ENCODE data around the gene MRPL53.

MRPL53 gene

DNA sequence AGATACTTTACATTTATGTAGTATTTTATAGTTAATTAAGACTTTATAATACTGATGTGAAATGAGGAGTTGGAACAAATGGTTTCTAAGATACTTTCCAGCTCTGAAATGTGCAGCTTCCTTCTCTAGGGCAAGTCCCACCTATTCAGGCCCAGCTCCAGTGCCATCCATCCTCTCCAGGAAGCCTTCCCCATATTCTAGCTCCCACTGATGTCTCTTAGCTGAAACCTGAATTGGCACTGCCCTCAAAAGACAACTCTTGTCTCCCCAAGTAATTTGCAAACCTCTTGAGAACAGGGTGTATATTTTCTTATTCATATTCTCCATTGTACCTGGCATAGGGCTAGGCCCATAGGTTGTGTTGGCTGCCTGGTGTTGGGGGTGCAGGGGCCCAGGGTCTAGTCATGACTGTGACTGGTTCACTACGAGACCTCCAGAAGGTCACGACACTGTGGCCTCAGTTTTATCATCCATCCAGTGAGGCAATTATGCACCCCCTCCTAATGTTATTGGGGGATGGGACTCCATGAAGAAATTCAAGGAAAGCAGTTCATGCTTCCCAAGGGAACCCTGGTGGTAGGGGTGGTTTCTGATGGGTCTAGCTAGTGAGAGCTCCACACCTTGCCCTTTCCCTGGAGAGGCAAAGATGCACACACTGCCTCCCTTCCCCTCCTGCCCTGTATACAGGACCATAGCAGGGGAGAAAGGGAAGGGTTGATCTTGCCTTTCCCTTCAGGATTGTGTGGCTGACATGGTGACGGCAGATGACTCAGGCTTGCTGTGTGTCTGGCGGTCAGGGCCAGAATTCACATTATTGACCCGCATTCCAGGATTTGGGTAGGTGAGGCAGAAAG lies 48.1 kb downstream of the MRPL53 start:
- no peak for DNase-seq

DNA sequence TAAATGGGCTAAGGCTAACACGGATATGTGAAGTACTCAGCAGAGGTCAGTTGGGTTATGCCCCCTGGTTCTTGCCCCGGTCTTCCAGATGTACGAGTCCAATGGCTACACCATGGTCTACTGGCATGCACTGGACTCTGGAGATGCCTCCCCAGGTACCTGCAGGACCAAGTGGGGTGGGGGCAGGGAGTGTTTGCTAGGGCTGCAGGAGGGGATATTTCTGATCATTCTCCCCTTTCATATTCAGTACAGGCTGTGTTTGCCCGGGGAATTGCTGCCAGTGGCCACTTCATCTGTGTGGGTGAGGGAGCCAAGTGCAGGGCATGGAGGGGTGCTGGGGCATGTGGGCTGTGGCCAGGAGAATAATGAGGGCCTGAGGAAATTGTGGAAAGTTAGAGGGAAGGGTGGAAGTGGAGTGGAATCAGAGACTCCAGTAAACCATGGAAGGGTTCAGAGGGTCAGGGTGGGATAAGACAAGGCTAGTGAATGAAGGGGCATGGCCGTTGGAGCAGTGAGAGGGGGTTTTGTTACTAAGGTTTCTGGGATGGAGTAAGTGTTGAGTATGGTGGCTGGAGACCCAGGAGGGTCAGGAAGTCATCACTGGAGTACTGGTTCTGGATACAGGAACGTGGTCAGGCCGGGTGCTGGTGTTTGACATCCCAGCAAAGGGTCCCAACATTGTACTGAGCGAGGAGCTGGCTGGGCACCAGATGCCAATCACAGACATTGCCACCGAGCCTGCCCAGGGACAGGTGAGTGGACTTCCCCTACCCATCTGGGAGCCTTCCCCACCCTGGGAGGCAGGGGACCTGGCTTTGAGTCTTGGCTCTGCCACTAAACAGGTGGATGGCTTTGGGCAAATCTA lies 49.0 kb downstream of the MRPL53 start:
- no peak for DNase-seq
